K562 (cell line): ENCODE data around the gene MYADM. TPM values are rescaled to one million over a fixed set of nuclear protein-coding genes. Genes with fewer than 3 reads are reported as not detected.

ENCODE experiments used
- ATF7 ChIP-seq: fragments of 450-650 bp; IDR thresholded peaks from 2 replicates; pipeline ENCODE4 v1.7.1; 2014; ENCODE audit warnings: mild to moderate bottlenecking, moderate library complexity
- CHCHD3 ChIP-seq: fragments of 250-450 bp; sonication (Bioruptor Pico); IDR thresholded peaks from 2 replicates; pipeline ENCODE4 v2.1.2; 2022; ENCODE audit warnings: mild to moderate bottlenecking
- E2F8 ChIP-seq: fragments of 450-650 bp; IDR thresholded peaks from 2 replicates; pipeline ENCODE4 v1.7.1; 2018; ENCODE audit warnings: mild to moderate bottlenecking, low read depth; ENCODE audit not compliant: partially characterized antibody
- FOXP1 ChIP-seq: sonication (generic); formaldehyde crosslinking; IDR thresholded peaks from 2 replicates; pipeline ENCODE4 v1.8.0; 2022; ENCODE audit warnings: mild to moderate bottlenecking, missing genetic modification reagents
- KLF16 ChIP-seq: IDR thresholded peaks from 2 replicates; pipeline ENCODE4 v1.6.1; 2016; ENCODE audit warnings: antibody characterized with exemption
- MYNN ChIP-seq, 2 experiments: sonication (generic); formaldehyde crosslinking in 1 of 2; IDR thresholded peaks; 2 replicates each; pipeline versions ENCODE4 v1.5.0 to v1.6.1; 2016 to 2020; ENCODE audit warnings: antibody characterized with exemption in 1 of 2, missing genetic modification reagents in 1 of 2
- NFRKB ChIP-seq: fragments of 450-650 bp; IDR thresholded peaks from 2 replicates; pipeline ENCODE4 v1.6.1; 2016; ENCODE audit warnings: low read depth
- TAF1 ChIP-seq: IDR thresholded peaks from 2 replicates; pipeline ENCODE4 v1.6.1; 2011; ENCODE audit warnings: mild to moderate bottlenecking, low read length, moderate library complexity; ENCODE audit not compliant: insufficient read depth, control insufficient read depth, severe bottlenecking; ENCODE audit errors: extremely low read depth
- TBL1XR1 ChIP-seq, 2 experiments: IDR thresholded peaks; 2 replicates each; pipeline ENCODE4 v1.6.1; 2012; ENCODE audit warnings: improper control_type of control experiment in 2 of 2, low read length in 2 of 2, mild to moderate bottlenecking in 1 of 2
- TCF7L2 ChIP-seq: fragments of 150-350 bp; IDR thresholded peaks from 2 replicates; pipeline ENCODE4 v1.6.1; 2016; ENCODE audit warnings: low read depth, mild to moderate bottlenecking, low read length, moderate library complexity
- THRB ChIP-seq: fragments of 450-650 bp; formaldehyde crosslinking; conservative IDR thresholded peaks from 2 replicates; pipeline ENCODE4 v1.4.0; 2022; ENCODE audit warnings: mild to moderate bottlenecking, missing genetic modification characterization
- VEZF1 ChIP-seq: fragments of 200-800 bp; sonication (Bioruptor generic); IDR thresholded peaks from 2 replicates; pipeline ENCODE4 v1.6.1; 2017; ENCODE audit warnings: missing genetic modification characterization, missing compliant biosample characterization
- WHSC1 ChIP-seq: IDR thresholded peaks from one replicate; pipeline ENCODE4 v1.6.1; 2012; ENCODE audit warnings: low read length, control low read depth, inconsistent platforms
- ZBTB11 ChIP-seq, 3 experiments: fragments of 200-800 bp in 1 of 3; fragments of 250-450 bp in 1 of 3; fragments of 450-650 bp in 1 of 3; sonication (Bioruptor Pico) in 1 of 3; sonication (Bioruptor generic) in 1 of 3; formaldehyde crosslinking in 1 of 3; IDR thresholded peaks; 2 replicates each; pipeline versions ENCODE4 v1.6.1 to v1.8.0; 2016 to 2022; ENCODE audit warnings: mild to moderate bottlenecking in 2 of 3, missing genetic modification characterization in 2 of 3, missing compliant biosample characterization in 1 of 3, moderate library complexity in 1 of 3
- polyA plus RNA-seq, 8 experiments: library from polyadenylated mRNA; depleted of rRNA in 4 of 8; stranded (reverse) in 5 of 8; unstranded in 3 of 8; fragments of >200 nt; fragmentation: Nextera tagmentation in 2 of 8; fragmentation: Illumina TruSeq in 1 of 8; extraction: Ambion mirVana in 2 of 8; extraction: Trizol in 1 of 8; gene quantifications; 2 replicates each; pipeline versions ENCODE4 v1.2.1 to v1.2.3, GENCODE V29; 2011 to 2014; ENCODE audit warnings: inconsistent platforms in 1 of 8, missing spikeins in 1 of 8
- total RNA-seq, 7 experiments: library from RNA; depleted of rRNA in 6 of 7; stranded (reverse); fragments of >200 nt in 6 of 7; fragmentation: Illumina TruSeq in 2 of 7; extraction: Trizol in 2 of 7; gene quantifications; 2 replicates each; pipeline versions ENCODE4 v1.2.1 to v1.2.3, GENCODE V29; 2011 to 2021; ENCODE audit warnings: low replicate concordance in 1 of 7
- TF ChIP-seq, protein P1 (sequence below): sonication (generic); formaldehyde crosslinking; IDR thresholded peaks from 2 replicates; pipeline ENCODE4 v1.8.0; 2022; ENCODE audit warnings: mild to moderate bottlenecking, missing genetic modification reagents

MYADM gene
- total and polyA plus RNA-seq, 9 of the 15 experiments (the other 6 are each of a cell fraction or from before 2014, with no cell fraction given): 4.5 to 70.3 (median 14.4) TPM

GRCh38 chr19:53868892-53869804 is 1.5 kb downstream of the MYADM start (continued):
- TF ChIP-seq TBL1XR1 (IDR thresholded peaks at IDR 0.05; ENCODE audit: low read length in 2 of 2): peak in 1 of 2 experiments; percentile 44; a peak in 2 of 4 replicates
- TF ChIP-seq TAF1: peak; percentile 66
- peak; percentile 85 for TF ChIP-seq E2F8
- no peak for TF ChIP-seq TCF7L2
- peak in 1 of 3 experiments; percentile 66; a peak in 2 of 6 replicates for TF ChIP-seq ZBTB11 (CRISPR knock-in tag; IDR thresholded peaks at IDR 0.05)
- no peak for TF ChIP-seq WHSC1
- 0 out of 2 replicates have a peak, but pooled peaks have one; percentile 33 for TF ChIP-seq THRB
- TF ChIP-seq ATF7: peak; percentile 66
- TF ChIP-seq, protein P1, sequence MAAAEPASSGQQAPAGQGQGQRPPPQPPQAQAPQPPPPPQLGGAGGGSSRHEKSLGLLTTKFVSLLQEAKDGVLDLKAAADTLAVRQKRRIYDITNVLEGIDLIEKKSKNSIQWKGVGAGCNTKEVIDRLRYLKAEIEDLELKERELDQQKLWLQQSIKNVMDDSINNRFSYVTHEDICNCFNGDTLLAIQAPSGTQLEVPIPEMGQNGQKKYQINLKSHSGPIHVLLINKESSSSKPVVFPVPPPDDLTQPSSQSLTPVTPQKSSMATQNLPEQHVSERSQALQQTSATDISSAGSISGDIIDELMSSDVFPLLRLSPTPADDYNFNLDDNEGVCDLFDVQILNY (CRISPR knock-in tag): no peak
- peak; percentile 12; the same call in 1 of the 2 replicates for TF ChIP-seq MYNN (IDR thresholded peaks at IDR 0.05)
- no peak for TF ChIP-seq MYNN (CRISPR knock-in tag; IDR thresholded peaks at IDR 0.05)
- TF ChIP-seq KLF16: peak; percentile 62; the same call in 1 of the 2 replicates
- peak; percentile 96 for TF ChIP-seq VEZF1 (CRISPR knock-in tag)
- TF ChIP-seq FOXP1 (CRISPR knock-in tag): peak; percentile 1; the same call in 1 of the 2 replicates
- 0 out of 2 replicates have a peak, but pooled peaks have one; percentile 37 for TF ChIP-seq NFRKB
- no peak for TF ChIP-seq CHCHD3 (CRISPR knock-in tag)
